Gastrocnemius medialis (tissue), 4 donors: Measurements from ENCODE around the gene PRND. TPM values are rescaled to one million over a fixed set of nuclear protein-coding genes. Genes with fewer than 3 reads are reported as not detected.
A peak's percentile ranks its signal among the peaks of the same experiment; 100 is the strongest.

Experiments used
- ATAC-seq, 2 donors: fragments of 150-250 bp; one replicate each; pipeline ENCODE4 v1.9.1; 2016
- DNase-seq, 2 donors: peaks; one replicate each; pipeline ENCODE4 v3.0.0-alpha.2; 2019
- H3K27ac ChIP-seq, 4 donors: fragments of 200-600 bp; sonication (generic); 1 replicate in 1 of 4; 2 replicates in 3 of 4; pipeline ENCODE4 v1.5.1; 2016 to 2018; ENCODE audit warnings: mild to moderate bottlenecking in 2 of 4, moderate library complexity in 1 of 4
- H3K27me3 ChIP-seq, 3 donors: fragments of 200-600 bp; sonication (generic) in 2 of 3; 1 replicate in 1 of 3; 2 replicates in 2 of 3; pipeline versions ENCODE4 v1.5.1 to v1.6.0; 2016 to 2019; ENCODE audit warnings: mild to moderate bottlenecking in 1 of 3, moderate library complexity in 1 of 3
- H3K36me3 ChIP-seq, 2 donors: fragments of 200-600 bp; sonication (generic) in 1 of 2; one replicate each; pipeline ENCODE4 v1.5.1; 2017 to 2018
- H3K4me1 ChIP-seq, 2 donors: fragments of 200-600 bp; sonication (generic) in 1 of 2; one replicate each; pipeline ENCODE4 v1.5.1; 2016 to 2017; ENCODE audit warnings: mild to moderate bottlenecking in 2 of 2
- H3K4me3 ChIP-seq, 4 donors: fragments of 200-600 bp; sonication (generic) in 3 of 4; 1 replicate in 1 of 4; 2 replicates in 3 of 4; pipeline ENCODE4 v1.5.1; 2016 to 2019; ENCODE audit warnings: mild to moderate bottlenecking in 2 of 4
- H3K9me3 ChIP-seq, 3 donors: fragments of 200-600 bp; sonication (generic) in 2 of 3; 1 replicate in 1 of 3; 2 replicates in 2 of 3; pipeline ENCODE4 v1.5.1; 2016 to 2019
- CTCF ChIP-seq, 5 experiments: fragments of 450-650 bp in 3 of 5; fragments of 200-600 bp in 2 of 5; sonication (generic) in 2 of 5; IDR thresholded peaks in 4 of 5; conservative IDR thresholded peaks in 1 of 5; 1 replicate in 4 of 5; 2 replicates in 1 of 5; pipeline ENCODE4 v1.5.1; 2016 to 2019; ENCODE audit warnings: antibody characterized with exemption in 5 of 5, mild to moderate bottlenecking in 3 of 5, moderate library complexity in 3 of 5
- POLR2A ChIP-seq, 2 donors: fragments of 450-650 bp; IDR thresholded peaks; one replicate each; pipeline ENCODE4 v1.6.1; 2017; ENCODE audit warnings: antibody characterized with exemption in 2 of 2, mild to moderate bottlenecking in 2 of 2, moderate library complexity in 2 of 2
- in situ Hi-C, 4 donors: fragments of 200-750 bp; cut with MboI; loops; one replicate each; pipeline versions ENCODE4 v1.15.0 to v1.8.0; 2017; ENCODE audit warnings: low sequenced_read_pairs in 4 of 4
- intact Hi-C: fragments of 100-400 bp; cut with DNase I; formaldehyde crosslinking; loops from one replicate; pipeline ENCODE4 v1.15.1; 2023; ENCODE audit warnings: low total_unique reads
- total RNA-seq, 4 donors: library from RNA; depleted of rRNA; stranded (reverse); fragments of >200 nt; gene quantifications; one replicate each; pipeline versions ENCODE4 v1.1.0 to v1.2.3, GENCODE V29; 2016

The PRND gene
- total RNA-seq, 4 donors from 2014 or later: not detected

GRCh38 chr20:4684837-4685413 is 36.8 kb upstream of the PRND start:
- Histone ChIP-seq H3K27me3 (no peaks in the 10 kb centered on the region), H3K9me3 (no peaks in the 10 kb centered on the region), H3K4me3 (no peak overlapping the region), H3K4me1 (peaks cover 30 to 32% of the 10 kb centered on the region in 2 donors), H3K27ac (peak overlapping the region in 1 of 4 donors; percentile 97), H3K36me3 (no peaks in the 10 kb centered on the region)
- DNase-seq (no peak), ATAC-seq (no peak)
- TF ChIP-seq POLR2A (IDR thresholded peaks at IDR 0.05): no peak
- no peak for TF ChIP-seq CTCF (IDR thresholded peaks at IDR 0.05 in 4 of 5, conservative IDR thresholded peaks at IDR 0.05 in 1 of 5)
- in situ Hi-C loops (no loop called here), intact Hi-C loops (no loop called here)

DNA sequence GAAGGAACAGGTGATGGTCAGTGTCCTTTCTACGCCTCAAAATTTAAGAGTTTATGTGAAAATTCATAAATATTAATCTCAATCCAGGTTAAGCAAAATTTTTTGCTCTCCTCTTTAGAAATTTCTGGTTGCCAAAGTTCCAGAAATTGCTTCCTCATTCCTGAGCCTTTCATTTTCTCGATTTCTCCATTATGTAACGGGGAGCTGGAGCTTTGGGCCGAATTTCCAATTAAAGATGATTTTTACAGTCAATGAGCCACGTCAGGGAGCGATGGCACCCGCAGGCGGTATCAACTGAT is 35.8 kb upstream of the PRND start:
- Histone ChIP-seq H3K27me3 (no peaks in the 10 kb centered on the region), H3K4me3 (peak overlapping the region; percentile 65 to 97 (median 82)), H3K9me3 (no peaks in the 10 kb centered on the region), H3K36me3 (no peaks in the 10 kb centered on the region), H3K27ac (peak overlapping the region; percentile 93 to 98 (median 96)), H3K4me1 (peaks cover 40 to 42% of the 10 kb centered on the region in 2 donors)
- intact Hi-C loops: no loop called here
- TF ChIP-seq CTCF (IDR thresholded peaks at IDR 0.05 in 4 of 5, conservative IDR thresholded peaks at IDR 0.05 in 1 of 5) (no peak), POLR2A (IDR thresholded peaks at IDR 0.05) (no peak)
- no peak for ATAC-seq
- in situ Hi-C loops: no loop called here
- DNase-seq: no peak

DNA sequence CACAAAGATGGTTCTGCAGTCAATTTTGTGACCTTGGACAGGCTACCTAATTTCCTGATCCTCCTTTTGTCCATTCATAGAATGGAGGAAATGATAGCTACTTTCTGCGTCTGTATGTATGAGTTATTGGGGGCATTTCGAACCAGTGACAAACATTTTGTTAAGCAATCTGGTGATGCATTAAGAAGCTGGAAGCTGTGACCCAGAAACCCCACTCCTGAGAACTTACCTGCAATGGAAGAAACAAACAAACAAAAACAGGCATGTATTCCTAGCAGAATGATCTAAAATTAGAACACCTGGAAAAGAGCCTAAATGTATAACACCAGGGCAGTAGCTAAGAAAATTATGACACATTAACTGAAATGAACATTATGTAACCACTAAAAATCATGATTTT is 33.4 kb upstream of the PRND start:
- no peak for TF ChIP-seq CTCF (IDR thresholded peaks at IDR 0.05 in 4 of 5, conservative IDR thresholded peaks at IDR 0.05 in 1 of 5)
- TF ChIP-seq POLR2A (IDR thresholded peaks at IDR 0.05): no peak
- Histone ChIP-seq H3K4me1 (peaks cover 51 to 56% of the 10 kb centered on the region in 2 donors), H3K4me3 (peak overlapping the region in 2 of 4 donors; percentile 65 to 72), H3K27me3 (no peaks in the 10 kb centered on the region), H3K9me3 (no peaks in the 10 kb centered on the region), H3K36me3 (no peaks in the 10 kb centered on the region), H3K27ac (peak overlapping the region; percentile 93 to 98 (median 96))
- intact Hi-C loops: no loop called here
- DNase-seq (no peak), ATAC-seq (peak in 1 of 2 donors; percentile 8)
- in situ Hi-C loops: no loop called here

DNA sequence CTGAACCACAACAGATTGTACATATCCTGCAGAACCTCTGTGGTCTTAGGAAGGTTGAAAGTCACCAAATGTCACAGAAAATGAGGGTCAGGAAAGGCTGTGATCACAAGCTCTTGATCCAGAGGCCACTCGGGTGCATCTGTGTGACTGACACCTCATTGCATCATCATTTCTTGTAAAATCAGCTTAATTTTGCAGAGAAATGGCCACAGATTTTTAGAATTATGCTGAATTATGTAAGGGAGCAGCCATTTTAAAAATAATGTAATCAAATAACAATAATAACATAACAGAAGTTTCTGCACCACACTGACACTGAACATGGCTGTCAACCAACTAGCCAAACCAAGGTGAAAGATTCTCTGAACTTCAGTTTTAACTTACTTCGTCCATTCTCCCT is 32.5 kb upstream of the PRND start:
- no peak for ATAC-seq
- Histone ChIP-seq H3K4me3 (no peak overlapping the region), H3K9me3 (no peaks in the 10 kb centered on the region), H3K4me1 (peaks cover 51 to 56% of the 10 kb centered on the region in 2 donors), H3K36me3 (no peaks in the 10 kb centered on the region), H3K27ac (peak overlapping the region in 3 of 4 donors; percentile 93 to 98 (median 97)), H3K27me3 (no peaks in the 10 kb centered on the region)
- no peak for TF ChIP-seq POLR2A (IDR thresholded peaks at IDR 0.05)
- in situ Hi-C loops: no loop called here
- DNase-seq: no peak
- intact Hi-C loops: no loop called here

GRCh38 chr20:4691753-4692152 is 30.0 kb upstream of the PRND start:
- H3K4me1 ChIP-seq: peaks cover 50 to 56% of the 10 kb centered on the region in 2 donors
- no peak for ATAC-seq
- intact Hi-C loops: no loop called here

More at GRCh38 chr20:4691753-4692152, 30.0 kb upstream of the PRND start:
- Histone ChIP-seq H3K9me3 (no peaks in the 10 kb centered on the region), H3K4me3 (no peak overlapping the region), H3K27me3 (no peaks in the 10 kb centered on the region), H3K27ac (no peak overlapping the region), H3K36me3 (no peaks in the 10 kb centered on the region)
- DNase-seq: no peak
- TF ChIP-seq POLR2A (IDR thresholded peaks at IDR 0.05): no peak
- no peak for TF ChIP-seq CTCF (IDR thresholded peaks at IDR 0.05 in 4 of 5, conservative IDR thresholded peaks at IDR 0.05 in 1 of 5)
- in situ Hi-C loops: no loop called here
